ENCODE data around the gene AAK1. TPM values are rescaled to one million over a fixed set of nuclear protein-coding genes. Genes with fewer than 3 reads are reported as not detected.

The AAK1 gene
- total RNA-seq, 1 experiment from 2014 or later, result 30.6 TPM

GRCh38 chr2:69535817-69536241, 107.7 kb downstream of the AAK1 start:
- TF ChIP-seq, protein P1, sequence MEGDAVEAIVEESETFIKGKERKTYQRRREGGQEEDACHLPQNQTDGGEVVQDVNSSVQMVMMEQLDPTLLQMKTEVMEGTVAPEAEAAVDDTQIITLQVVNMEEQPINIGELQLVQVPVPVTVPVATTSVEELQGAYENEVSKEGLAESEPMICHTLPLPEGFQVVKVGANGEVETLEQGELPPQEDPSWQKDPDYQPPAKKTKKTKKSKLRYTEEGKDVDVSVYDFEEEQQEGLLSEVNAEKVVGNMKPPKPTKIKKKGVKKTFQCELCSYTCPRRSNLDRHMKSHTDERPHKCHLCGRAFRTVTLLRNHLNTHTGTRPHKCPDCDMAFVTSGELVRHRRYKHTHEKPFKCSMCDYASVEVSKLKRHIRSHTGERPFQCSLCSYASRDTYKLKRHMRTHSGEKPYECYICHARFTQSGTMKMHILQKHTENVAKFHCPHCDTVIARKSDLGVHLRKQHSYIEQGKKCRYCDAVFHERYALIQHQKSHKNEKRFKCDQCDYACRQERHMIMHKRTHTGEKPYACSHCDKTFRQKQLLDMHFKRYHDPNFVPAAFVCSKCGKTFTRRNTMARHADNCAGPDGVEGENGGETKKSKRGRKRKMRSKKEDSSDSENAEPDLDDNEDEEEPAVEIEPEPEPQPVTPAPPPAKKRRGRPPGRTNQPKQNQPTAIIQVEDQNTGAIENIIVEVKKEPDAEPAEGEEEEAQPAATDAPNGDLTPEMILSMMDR (conservative IDR thresholded peaks at IDR 0.05), result no peak
- Histone ChIP-seq H3K56ac (ENCODE audit: insufficient read length, low read depth, low read length) (no peak overlapping the region), H4K91ac (ENCODE audit: insufficient read length, low read depth, low read length) (no peak overlapping the region), H2BK12ac (ENCODE audit: insufficient read length, low read depth, low read length) (no peak overlapping the region), H2BK120ac (ENCODE audit: low read depth, low read length, poor library complexity, severe bottlenecking) (no peak overlapping the region), H2BK20ac (ENCODE audit: low read depth, low read length, poor library complexity, severe bottlenecking) (no peak overlapping the region), H3K23ac (ENCODE audit: insufficient read length, low read depth, low read length) (no peak overlapping the region), H3K9me3 (ENCODE audit: control insufficient read depth, low read depth, low read length) (no peaks in the 10 kb centered on the region), H2AFZ (ENCODE audit: low read length) (no peak overlapping the region), H3K27me3 (ENCODE audit: insufficient read depth, low read length) (no peaks in the 10 kb centered on the region), H2AK5ac (ENCODE audit: insufficient read length, low read length) (no peak overlapping the region), H2BK5ac (ENCODE audit: insufficient read length, low read length) (no peak overlapping the region), H3K4me2 (ENCODE audit: insufficient read depth, insufficient read length, low read length) (no peak overlapping the region), H3T11ph (ENCODE audit: low read length) (no peak overlapping the region), H3K14ac (ENCODE audit: insufficient read depth, low read length) (no peak overlapping the region), H3K9ac (ENCODE audit: extremely low read depth, insufficient read length, low read length) (no peak overlapping the region), H3K23me2 (ENCODE audit: insufficient read length, low read depth, low read length, poor library complexity, severe bottlenecking) (no peaks in the 10 kb centered on the region), H3K18ac (ENCODE audit: insufficient read length, low read depth, low read length) (no peak overlapping the region), H3K4ac (ENCODE audit: low read depth, low read length) (no peak overlapping the region), H4K8ac (replicated peaks; ENCODE audit: insufficient read length, low read depth, low read length) (no peak overlapping the region), H4K5ac (ENCODE audit: insufficient read length, low read depth, low read length) (no peak overlapping the region), H3K27ac (ENCODE audit: insufficient read length, low read depth, low read length) (no peak overlapping the region), H3K79me1 (ENCODE audit: insufficient read depth, low read depth, low read length, poor library complexity, severe bottlenecking) (no peaks in the 10 kb centered on the region), H3K4me1 (ENCODE audit: insufficient read depth, low read length) (no peaks in the 10 kb centered on the region), H4K20me1 (ENCODE audit: control insufficient read depth, insufficient read depth, insufficient read length) (no peaks in the 10 kb centered on the region), H2BK15ac (ENCODE audit: low read depth, low read length) (no peak overlapping the region), H3K79me2 (ENCODE audit: insufficient read depth, low read length) (no peaks in the 10 kb centered on the region)
- Mint-ChIP-seq H3K4me3 (no peak overlapping the region), H3K36me3 (ENCODE audit: insufficient read depth in 1 of 3, low read depth in 3 of 3) (peaks cover 3 to 8% (median 6%) of the 10 kb centered on the region in 3 experiments), H3K4me1 (peaks cover 0 to 2% of the 10 kb centered on the region in 2 experiments; a peak in 1 of 4 replicates), H3K27ac (peak overlapping the region in 1 of 3 experiments; percentile 3; a peak in 1 of 7 replicates), H3K9me3 (no peaks in the 10 kb centered on the region), H3K27me3 (ENCODE audit: low read depth) (no peaks in the 10 kb centered on the region)
- no peak for DNase-seq
- no CpG with 5 or more reads among the region's 5 CpGs for WGBS (ENCODE audit: extremely low coverage, insufficient read length, low lambda C conversion rate)
